GOT3 (cell line): Measurements from ENCODE around the gene PCBP3.
"Not testable (repeated sequence)": the region's sequence is repeated elsewhere in the genome, so short reads cannot be mapped to it uniquely, and the experiment has no call there.

ENCODE experiments used
- DNase-seq: peaks from one replicate; lab custom pipeline; 2025; ENCODE audit warnings: mixed read lengths; lab: John Stamatoyannopoulos, UW

The PCBP3 gene

GRCh38 chr21:45845063-45845769 is 201.7 kb downstream of the PCBP3 start:
- no peak for DNase-seq

GRCh38 chr21:45845770-45846090 is 202.2 kb downstream of the PCBP3 start:
- DNase-seq, result no peak

- no peak for DNase-seq
These were observed 203.0 kb downstream of the PCBP3 start for GRCh38 chr21:45846373-45847160.

DNA sequence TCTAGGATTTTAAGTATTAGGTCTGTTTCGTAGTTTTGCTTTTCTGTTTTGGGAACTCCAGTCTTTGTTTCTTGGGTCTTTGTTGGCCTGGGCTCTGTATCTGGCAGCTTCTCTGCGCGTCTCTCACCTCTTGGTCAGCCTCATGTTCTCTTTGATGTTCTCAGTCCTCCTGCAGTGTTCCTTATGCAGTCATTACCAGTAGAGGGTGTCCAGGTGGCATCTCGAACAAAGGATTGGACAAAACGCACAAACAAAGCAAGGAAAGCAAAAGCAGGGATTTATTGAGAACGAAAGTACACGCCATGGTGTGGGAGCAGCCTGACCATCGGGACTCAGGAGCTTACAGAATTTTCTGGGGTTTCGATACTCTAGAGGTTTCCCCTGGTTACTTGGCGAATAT is 204.3 kb downstream of the PCBP3 start:
- no peak for DNase-seq

GRCh38 chr21:45848331-45848730 is 204.8 kb downstream of the PCBP3 start:
- no peak for DNase-seq

DNA sequence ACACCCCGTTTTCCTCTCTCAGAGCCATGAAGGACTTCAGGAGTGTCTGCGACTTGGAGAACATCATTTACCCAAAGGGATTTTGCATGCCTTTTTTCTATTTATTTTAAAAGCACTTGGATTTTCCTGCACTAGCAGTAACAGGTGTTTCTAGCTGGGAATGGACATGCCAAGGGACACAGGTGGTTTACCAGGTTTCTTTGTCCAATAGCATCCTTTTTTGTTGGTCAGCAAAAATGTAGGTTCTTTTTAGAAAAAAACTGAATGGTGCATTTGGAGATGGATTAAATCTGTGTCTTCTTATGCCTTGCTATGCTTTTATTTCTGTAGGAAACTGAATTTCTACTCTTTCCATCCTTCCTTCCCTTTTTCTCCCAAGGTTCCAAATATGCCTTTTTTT is 205.3 kb downstream of the PCBP3 start:
- no peak for DNase-seq

GRCh38 chr21:45849651-45850050 is 206.1 kb downstream of the PCBP3 start:
- DNase-seq, result no peak

- no peak for DNase-seq
These were observed 206.7 kb downstream of the PCBP3 start for GRCh38 chr21:45850181-45850580.

DNA sequence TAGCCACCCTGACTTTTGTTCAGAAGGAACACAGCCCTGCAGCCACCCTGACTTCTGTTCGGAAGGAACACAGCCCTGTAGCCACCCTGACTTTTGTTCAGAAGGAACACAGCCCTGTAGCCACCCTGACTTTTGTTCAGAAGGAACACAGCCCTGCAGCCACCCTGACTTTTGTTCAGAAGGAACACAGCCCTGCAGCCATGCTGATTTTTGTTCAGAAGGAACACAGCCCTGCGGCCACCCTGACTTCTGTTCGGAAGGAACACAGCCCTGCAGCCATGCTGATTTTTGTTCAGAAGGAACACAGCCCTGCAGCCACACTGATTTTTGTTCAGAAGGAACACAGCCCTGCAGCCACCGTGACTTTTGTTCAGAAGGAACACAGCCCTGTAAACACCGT is 208.9 kb downstream of the PCBP3 start:
- not testable (repeated sequence) for DNase-seq

- DNase-seq, result no peak
These were observed 209.4 kb downstream of the PCBP3 start for GRCh38 chr21:45852886-45853400.

DNA sequence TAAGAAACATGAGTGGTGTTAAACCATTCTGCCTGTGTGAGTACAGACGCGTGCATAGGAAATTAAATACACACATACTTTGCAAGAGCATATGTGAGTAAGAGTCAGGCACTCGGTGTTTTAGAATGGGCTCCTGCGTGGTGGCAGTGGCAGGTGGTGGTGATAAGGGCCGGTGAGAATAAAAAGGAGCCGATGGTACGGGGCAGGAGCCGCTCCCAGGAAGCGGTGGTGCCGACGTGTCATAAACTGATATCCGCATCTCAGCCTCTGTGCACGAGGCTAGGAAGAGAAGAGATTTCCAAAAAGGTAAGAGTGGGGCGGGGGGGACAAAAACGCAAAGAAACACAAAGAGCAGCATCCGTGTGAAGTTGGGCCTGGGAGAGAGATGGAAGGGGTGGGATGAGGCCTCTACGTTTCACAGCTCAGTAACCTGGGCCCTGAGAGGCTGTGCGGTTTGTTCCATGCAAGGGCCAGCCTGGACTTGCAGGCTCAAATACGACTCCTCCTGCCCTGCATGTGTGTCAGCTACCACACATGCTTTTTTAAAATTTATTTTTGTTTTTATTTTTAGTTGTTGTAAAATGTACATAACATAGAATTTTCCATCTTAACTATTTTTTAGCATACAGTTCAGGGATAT is 210.3 kb downstream of the PCBP3 start:
- DNase-seq, result no peak

GRCh38 chr21:45854690-45855247 is 211.2 kb downstream of the PCBP3 start:
- no peak for DNase-seq

GRCh38 chr21:45855248-45855811 is 211.8 kb downstream of the PCBP3 start:
- no peak for DNase-seq

- no peak for DNase-seq
These were observed 212.9 kb downstream of the PCBP3 start for GRCh38 chr21:45856442-45856841.

GRCh38 chr21:45856906-45857305 is 213.4 kb downstream of the PCBP3 start:
- no peak for DNase-seq

GRCh38 chr21:45857761-45858160 is 214.2 kb downstream of the PCBP3 start:
- no peak for DNase-seq

DNA sequence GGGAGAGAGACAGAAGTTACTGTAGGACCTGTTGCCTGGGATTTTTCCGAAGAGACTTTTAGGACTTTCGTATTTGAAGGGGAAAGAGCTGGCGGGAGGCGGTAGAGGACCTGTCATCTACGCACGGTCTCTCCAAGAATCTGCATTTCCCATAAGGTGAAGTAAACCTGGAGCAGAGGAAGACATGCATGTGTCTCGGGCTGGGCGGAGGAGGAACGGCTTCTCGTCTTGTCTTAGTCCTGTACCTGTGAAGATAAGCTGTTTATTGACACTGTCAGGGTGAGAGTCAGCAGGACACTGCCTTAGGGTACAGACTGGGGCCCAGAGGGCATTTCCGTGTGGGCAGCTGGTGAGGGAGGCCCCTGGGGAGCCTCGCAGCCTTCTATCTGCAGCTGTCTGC is 214.7 kb downstream of the PCBP3 start:
- DNase-seq, result no peak

DNA sequence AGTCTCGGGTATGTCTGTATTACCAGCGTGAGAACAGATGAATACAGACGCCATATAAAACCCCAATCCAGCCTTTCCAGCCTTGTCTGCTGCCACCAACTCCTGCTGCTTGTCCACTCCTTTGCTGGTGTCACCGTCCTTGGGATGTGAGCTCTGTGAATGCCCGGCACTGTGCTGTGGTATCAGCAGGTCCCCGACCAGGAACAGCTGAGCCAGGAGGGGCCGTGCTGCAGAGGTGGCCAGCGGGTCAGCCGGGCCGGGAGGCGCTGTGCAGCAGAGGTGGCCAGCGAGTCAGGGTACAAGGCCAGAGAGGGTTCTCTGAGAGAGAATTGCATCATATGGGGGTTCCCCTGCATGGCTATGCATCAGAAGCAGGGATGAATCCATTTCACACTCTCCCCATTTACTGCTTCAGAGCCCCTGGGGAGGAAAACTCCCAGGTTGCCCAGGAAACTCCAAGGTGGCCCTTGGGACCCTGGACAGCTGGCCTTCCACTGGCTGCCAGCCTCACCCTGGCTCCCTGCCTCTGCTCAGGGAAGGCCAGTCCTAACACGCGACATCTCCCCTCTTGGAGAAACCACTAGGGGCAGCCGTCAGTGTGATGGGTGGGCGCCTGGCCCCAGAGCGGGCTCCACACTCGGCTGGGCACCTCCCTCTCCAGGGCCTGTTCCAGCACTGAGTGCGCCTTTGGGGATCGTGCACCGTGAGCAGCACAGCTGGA is 215.7 kb downstream of the PCBP3 start:
- no peak for DNase-seq

- DNase-seq, result no peak
These were observed 216.3 kb downstream of the PCBP3 start for GRCh38 chr21:45859762-45860357.

- DNase-seq, result no peak
These were observed 217.1 kb downstream of the PCBP3 start for GRCh38 chr21:45860493-45861155.
